GM21723 (cell line): ENCODE measurements around the gene SLC39A11.
A peak's percentile ranks its signal among the peaks of the same experiment; 100 is the strongest.
"Not testable (repeated sequence)": the region's sequence is repeated elsewhere in the genome, so short reads cannot be mapped to it uniquely, and the experiment has no call there.

Experiments used
- ATAC-seq: cut with Tn5 transposase; IDR thresholded peaks from one replicate; pipeline ENCODE4 v1.9.1; 2021; ENCODE audit warnings: mild to moderate bottlenecking, moderate library complexity; ENCODE audit not compliant: unreplicated experiment

Gene SLC39A11

GRCh38 chr17:73013816-73014663 is 78.4 kb downstream of the SLC39A11 start:
- no peak for ATAC-seq

DNA sequence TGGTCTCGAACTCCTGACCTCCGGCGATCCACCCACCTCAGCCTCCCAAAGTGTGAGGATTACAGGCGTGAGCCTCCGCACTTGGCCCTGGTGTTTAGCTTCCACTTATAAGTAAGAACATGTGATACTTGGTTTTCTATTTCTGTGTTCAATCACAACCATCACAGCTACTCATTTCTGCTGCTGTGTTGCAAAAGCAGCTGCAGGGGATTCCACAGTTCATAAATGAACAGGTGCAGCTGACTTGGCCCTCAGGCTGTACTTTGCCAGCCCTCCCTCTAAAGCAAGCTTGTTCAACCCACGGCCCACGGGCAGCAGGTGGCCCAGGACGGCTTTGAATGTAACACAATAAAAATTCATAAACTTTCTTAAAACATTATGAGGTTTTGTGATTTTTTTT is 79.2 kb downstream of the SLC39A11 start:
- no peak for ATAC-seq

DNA sequence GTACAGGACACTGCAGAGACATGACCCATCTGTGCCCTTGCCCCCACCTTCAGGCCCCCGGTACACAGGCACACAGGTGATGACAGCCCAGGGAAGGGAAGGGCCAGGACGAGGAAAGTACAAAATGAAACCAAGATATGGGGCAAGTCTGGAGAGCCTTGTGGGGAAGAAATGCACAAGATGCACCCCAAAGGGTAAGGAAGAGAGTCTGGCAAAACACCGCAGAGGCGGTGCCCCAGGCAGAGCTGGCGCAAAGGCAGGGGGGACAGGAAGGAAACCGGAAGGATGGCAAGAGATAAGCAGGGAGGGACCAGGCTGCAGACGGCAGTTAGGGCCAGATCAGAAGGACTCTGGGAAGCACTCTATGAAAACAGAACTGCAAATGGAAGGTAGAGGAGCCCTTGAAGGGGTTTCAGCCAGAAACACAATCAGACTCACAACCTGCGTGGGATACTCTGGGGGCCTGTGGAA is 81.4 kb downstream of the SLC39A11 start:
- no peak for ATAC-seq

DNA sequence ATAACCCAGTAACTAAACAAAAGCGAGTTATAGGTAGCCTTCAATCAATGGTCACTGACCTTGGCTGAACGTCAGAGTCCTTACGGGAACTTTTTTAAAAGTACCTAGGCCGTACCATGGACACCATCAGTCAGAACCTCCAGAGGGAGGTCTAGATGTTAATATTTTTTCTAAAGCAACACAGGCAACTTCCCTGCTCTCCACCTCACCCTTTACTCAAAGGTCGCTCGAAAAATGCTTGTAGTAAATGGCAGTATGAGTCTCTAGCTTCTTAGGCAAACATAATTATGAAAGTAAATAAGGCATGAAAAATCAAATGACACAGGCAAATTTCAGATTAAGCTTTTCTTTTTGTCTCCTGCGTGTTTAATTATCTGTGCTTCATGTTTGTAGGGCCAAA is 82.1 kb downstream of the SLC39A11 start:
- no peak for ATAC-seq

- no peak for ATAC-seq
These were observed 85.1 kb downstream of the SLC39A11 start for GRCh38 chr17:73007407-73007806.

DNA sequence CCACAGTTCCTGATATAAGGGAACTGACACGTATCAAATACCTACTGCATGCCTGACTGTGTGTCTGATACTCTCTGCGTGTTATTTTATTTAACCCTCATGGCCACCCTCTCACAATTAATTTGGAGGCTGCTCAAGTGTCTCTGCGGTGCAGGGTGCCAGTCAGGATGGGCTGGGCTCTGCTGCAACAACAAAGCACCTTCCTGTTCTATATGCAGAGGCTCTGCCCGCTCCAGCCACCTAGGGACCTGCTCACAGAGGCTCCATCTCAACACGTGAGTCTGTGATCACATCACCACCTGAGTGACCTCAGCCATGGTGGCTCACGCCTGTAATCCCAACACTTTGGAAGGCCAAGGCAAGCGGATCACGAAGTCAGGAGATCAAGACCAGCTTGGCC is 87.1 kb downstream of the SLC39A11 start:
- ATAC-seq = no peak

GRCh38 chr17:73003487-73003886 is 89.0 kb downstream of the SLC39A11 start:
- no peak for ATAC-seq

GRCh38 chr17:73000832-73001231 is 91.7 kb downstream of the SLC39A11 start:
- ATAC-seq = no peak

DNA sequence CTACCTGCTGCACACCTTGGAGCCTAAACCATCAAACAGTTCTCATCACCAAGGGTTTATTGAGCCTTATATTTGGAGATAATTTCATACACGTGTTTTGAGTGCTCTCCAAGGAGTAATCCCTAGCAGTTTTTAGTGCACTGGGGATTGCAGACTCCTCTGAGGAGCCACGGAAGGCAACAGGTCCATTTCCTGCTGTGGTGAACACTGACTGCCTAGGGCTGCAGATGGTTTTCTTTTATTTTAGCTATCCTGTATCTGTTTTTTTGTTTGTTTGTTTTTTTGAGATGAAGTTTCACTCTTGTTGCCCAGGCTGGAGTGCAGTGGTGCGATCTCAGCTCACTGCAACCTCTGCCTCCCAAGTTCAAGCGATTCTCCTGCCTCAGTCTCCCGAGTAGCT is 93.0 kb downstream of the SLC39A11 start:
- ATAC-seq = not testable (repeated sequence)

DNA sequence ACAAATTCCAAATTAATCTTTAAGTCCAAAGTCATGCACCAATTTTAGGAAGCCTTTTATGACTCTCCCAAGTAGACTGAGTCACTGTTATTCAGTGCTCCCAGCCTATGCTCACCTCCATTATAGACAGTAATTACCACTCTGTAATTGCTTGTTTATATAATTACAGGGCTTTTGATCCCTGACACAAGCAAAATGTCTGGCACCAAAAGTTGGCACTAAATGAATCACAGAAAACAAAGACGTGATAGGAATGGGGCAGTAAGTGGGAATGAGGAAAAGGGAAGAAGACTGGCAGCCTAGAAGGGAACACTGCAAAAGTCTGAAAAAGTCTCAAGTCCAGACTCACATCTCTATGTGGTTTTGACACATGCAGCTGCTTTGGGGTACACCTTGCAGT is 94.1 kb downstream of the SLC39A11 start:
- no peak for ATAC-seq

GRCh38 chr17:72997559-72997958 is 94.9 kb downstream of the SLC39A11 start:
- ATAC-seq = no peak

DNA sequence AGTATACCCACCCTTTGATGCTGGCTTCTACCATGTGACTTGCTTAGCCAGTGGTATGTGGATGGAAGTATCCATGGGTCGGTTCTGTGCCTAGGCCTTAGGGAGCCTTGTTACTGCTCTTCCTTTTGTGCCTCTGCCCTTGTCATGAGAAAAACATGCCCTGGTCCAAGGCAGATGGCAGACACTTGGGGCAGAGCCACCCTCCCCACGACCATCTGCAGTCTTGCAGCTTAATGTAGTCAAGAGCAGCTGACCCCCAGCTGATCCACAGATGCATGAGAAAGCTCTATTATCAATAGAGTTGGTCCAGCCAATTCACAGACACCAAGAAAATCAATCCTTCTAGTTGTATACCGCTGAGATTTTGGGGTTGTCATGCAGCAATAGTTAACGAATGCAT is 95.7 kb downstream of the SLC39A11 start:
- no peak for ATAC-seq

- ATAC-seq = no peak
These were observed 97.4 kb downstream of the SLC39A11 start for GRCh38 chr17:72995008-72995656.

DNA sequence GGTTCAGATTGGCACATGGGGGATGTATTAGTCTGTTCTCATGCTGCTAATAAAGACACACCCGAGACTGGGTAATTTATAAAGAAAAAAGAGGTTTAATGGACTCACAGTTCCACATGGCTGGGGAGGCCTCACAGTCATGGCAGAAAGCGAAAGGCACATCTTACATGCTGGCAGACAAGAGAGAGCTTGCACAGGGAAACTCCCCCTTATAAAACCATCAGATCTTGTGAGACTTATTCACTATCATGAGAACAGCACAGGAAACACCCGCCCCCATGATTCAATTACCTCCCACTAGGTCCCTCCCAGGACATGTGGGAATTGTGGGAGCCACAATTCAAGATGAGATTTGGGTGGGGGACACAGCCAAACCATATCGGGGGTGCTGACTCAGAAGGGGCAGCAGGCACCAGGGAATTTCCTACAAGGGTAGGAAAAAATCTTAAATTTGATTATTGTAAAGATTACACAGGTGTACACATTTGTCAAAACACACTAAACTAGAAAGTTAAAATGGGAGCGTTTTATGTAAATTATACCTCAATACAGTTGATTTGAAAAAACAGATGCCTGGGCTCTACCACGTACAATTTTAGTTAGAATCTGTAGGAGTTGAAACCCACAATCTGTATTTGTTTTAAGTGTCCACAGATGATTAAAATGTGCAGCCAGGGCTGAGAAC is 99.6 kb downstream of the SLC39A11 start:
- ATAC-seq = not testable (repeated sequence)

DNA sequence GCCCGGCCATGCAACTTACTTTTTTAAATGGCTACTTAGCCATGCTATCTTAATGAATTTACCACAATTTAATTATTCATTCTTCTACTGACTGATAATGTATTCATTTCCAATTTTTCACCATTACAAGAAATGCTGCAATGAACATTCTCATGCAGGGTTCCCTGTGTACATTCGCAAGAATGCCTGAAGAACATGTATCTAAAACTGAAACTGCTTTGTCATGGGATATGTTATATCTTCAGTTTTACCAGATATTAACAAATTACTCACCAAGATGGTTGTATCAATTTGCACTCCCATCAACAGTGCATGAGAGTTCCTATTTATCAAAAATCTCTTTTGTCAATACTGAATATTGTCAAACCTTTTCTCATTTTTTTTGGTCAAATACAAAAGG is 100.8 kb downstream of the SLC39A11 start:
- no peak for ATAC-seq

DNA sequence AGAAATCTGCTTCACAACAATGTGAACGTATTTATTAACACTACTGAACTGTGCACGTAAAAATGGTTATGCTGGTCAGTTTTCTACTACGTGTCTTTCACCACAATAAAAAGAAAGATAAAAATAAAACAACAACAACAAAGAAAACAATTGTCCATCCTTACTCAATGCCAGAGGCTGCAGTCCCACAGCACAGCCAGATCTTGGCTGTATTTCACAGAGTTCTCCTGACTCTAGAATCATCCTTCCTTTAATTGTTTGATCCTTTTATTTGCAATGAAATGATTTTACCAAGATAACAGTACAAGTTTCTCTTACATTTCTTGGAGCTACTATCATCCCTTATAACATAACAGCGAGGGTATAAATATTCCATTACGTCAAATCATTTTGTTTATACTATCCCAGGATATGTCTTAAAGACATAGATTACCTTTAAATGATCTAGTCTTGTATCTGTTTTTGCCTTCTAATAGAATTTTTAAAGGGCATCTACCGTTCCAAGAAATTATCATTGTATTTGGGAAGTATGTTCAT is 103.3 kb downstream of the SLC39A11 start:
- ATAC-seq = no peak

DNA sequence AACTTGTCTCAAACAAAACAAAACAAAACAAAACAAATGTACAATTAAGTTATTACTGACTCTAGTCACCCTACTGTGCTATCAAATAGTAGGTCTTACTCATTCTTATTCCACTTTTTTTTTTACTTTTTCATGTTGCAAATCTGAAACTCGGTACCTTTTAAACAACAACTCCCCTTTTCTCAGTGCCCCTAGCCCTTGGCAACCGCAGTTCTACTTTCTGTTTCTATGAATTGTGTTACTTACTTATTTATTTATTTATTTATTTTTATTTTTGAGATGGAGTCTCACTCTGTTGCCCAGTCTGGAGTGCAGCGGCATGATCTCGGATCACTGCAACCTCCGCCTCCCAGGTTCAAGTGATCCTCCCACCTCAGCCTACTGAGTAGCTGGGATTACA is 104.0 kb downstream of the SLC39A11 start:
- ATAC-seq = no peak

- no peak for ATAC-seq
These were observed 105.3 kb downstream of the SLC39A11 start for GRCh38 chr17:72987166-72987565.

- ATAC-seq = peak; percentile 93
These were observed 106.4 kb downstream of the SLC39A11 start for GRCh38 chr17:72985882-72986720.

- ATAC-seq = no peak
These were observed 107.6 kb downstream of the SLC39A11 start for GRCh38 chr17:72984926-72985325.
